Astrocyte (in vitro differentiated cells and primary cell): ENCODE results near the gene FBXO34.

Experiments used
- EZH2 ChIP-seq: IDR thresholded peaks from 2 replicates; pipeline ENCODE4 v1.6.1; 2012; ENCODE audit warnings: mild to moderate bottlenecking, low read length, inconsistent platforms; ENCODE audit not compliant: insufficient read depth
- TF ChIP-seq, protein P1 (sequence below): IDR thresholded peaks from 2 replicates; pipeline ENCODE4 v1.5.1; 2011; ENCODE audit warnings: low read depth, mild to moderate bottlenecking, inconsistent platforms, low read length, moderate library complexity; ENCODE audit not compliant: insufficient read depth

DNA sequence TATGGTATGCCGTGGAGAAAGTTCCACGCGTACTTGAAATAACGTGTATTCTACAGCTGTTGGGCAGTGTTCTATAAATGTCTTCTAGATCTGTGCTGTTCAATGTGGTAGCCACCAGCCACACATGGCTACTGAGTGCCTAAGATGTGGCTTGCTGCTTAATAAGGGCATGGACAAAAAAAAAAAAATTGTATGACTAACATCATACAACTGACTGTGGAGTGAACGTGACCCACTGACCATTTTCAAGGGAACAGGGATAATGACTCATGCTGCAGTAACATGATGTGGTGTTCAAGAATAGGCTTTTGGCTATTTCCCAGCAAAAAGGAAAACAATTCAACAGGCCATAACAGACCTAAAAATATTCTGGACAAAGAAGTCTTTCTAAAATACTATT lies 127.5 kb downstream of the FBXO34 start:
- TF ChIP-seq, protein P1, sequence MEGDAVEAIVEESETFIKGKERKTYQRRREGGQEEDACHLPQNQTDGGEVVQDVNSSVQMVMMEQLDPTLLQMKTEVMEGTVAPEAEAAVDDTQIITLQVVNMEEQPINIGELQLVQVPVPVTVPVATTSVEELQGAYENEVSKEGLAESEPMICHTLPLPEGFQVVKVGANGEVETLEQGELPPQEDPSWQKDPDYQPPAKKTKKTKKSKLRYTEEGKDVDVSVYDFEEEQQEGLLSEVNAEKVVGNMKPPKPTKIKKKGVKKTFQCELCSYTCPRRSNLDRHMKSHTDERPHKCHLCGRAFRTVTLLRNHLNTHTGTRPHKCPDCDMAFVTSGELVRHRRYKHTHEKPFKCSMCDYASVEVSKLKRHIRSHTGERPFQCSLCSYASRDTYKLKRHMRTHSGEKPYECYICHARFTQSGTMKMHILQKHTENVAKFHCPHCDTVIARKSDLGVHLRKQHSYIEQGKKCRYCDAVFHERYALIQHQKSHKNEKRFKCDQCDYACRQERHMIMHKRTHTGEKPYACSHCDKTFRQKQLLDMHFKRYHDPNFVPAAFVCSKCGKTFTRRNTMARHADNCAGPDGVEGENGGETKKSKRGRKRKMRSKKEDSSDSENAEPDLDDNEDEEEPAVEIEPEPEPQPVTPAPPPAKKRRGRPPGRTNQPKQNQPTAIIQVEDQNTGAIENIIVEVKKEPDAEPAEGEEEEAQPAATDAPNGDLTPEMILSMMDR, result no peak
- no peak for TF ChIP-seq EZH2
